Rectal smooth muscle tissue (tissue), 1 donor: ENCODE results near the gene POLR2A.
"Not testable (repeated sequence)": the region's sequence is repeated elsewhere in the genome, so short reads cannot be mapped to it uniquely, and the experiment has no call there.

Experiments used
- H3K27ac ChIP-seq: one replicate; pipeline ENCODE4 v1.7.0; 2013; ENCODE audit warnings: low read depth, low read length, inconsistent platforms
- H3K27me3 ChIP-seq: one replicate; pipeline ENCODE4 v1.7.0; 2013; ENCODE audit warnings: low read length; ENCODE audit not compliant: control insufficient read depth, insufficient read depth
- H3K36me3 ChIP-seq: one replicate; pipeline ENCODE4 v1.7.0; 2013; ENCODE audit warnings: low read length; ENCODE audit not compliant: control insufficient read depth, insufficient read depth
- H3K4me1 ChIP-seq: one replicate; pipeline ENCODE4 v1.7.0; 2013; ENCODE audit warnings: low read length; ENCODE audit not compliant: control insufficient read depth, insufficient read depth
- H3K4me3 ChIP-seq: one replicate; pipeline ENCODE4 v1.7.0; 2013; ENCODE audit warnings: low read length
- H3K9ac ChIP-seq: one replicate; pipeline ENCODE4 v1.7.0; 2013; ENCODE audit warnings: low read length

Gene POLR2A

GRCh38 chr17:7476951-7477350, 7.2 kb upstream of the POLR2A start:
- no peak overlapping the region for H3K9ac ChIP-seq
- peaks cover 21% of the 10 kb centered on the region for H3K4me1 ChIP-seq
- H3K27me3 ChIP-seq = no peaks in the 10 kb centered on the region
- peak overlapping the region; percentile 88 for H3K4me3 ChIP-seq
- peak overlapping the region; percentile 99 for H3K27ac ChIP-seq
- no peaks in the 10 kb centered on the region for H3K36me3 ChIP-seq

DNA sequence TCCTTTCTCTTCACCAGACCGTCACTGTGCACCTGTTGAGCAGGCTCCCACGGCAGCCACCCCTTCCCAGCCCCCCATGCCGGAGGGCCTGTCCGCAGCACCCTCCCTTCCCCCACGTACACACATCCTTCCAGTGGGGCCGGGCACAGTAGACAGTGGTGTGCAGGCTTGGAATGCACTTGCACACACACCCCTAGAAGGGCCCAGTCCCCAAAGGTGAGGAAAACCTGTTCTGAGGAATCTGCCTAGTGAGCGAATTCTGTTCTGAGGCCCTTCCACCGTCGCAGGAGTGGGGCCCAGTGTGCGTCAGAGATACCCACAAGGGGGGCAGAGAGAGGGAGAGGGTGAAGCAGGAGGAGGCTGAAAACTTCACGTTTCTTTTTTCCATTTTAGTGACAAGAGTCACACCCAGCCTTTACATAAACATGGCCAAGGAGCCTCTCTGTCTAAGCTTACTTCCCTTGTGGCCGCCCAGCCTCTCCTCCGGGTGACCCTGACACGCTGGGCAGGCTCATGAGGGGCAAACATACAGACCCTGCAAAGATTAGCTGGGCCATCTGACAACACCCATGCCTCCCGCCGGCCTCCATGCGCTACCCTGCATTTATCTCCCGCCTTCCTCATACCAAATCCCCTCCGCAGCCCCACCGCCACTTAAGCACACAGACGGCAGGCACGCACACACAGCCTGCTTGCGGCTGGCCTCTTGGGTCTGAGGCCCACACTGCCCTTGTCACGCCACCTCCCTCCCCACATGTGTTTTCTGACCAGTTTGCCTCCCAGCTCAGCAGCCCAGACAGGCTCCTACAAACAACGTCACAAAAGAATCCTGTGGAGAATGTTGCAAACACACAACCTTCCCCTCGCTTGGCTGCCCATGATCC, 6.5 kb upstream of the POLR2A start:
- H3K27ac ChIP-seq = peak overlapping the region; percentile 99
- H3K4me3 ChIP-seq = peak overlapping the region; percentile 88
- peaks cover 21% of the 10 kb centered on the region for H3K4me1 ChIP-seq
- H3K9ac ChIP-seq = peak overlapping the region; percentile 16
- no peaks in the 10 kb centered on the region for H3K36me3 ChIP-seq
- H3K27me3 ChIP-seq = no peaks in the 10 kb centered on the region

DNA sequence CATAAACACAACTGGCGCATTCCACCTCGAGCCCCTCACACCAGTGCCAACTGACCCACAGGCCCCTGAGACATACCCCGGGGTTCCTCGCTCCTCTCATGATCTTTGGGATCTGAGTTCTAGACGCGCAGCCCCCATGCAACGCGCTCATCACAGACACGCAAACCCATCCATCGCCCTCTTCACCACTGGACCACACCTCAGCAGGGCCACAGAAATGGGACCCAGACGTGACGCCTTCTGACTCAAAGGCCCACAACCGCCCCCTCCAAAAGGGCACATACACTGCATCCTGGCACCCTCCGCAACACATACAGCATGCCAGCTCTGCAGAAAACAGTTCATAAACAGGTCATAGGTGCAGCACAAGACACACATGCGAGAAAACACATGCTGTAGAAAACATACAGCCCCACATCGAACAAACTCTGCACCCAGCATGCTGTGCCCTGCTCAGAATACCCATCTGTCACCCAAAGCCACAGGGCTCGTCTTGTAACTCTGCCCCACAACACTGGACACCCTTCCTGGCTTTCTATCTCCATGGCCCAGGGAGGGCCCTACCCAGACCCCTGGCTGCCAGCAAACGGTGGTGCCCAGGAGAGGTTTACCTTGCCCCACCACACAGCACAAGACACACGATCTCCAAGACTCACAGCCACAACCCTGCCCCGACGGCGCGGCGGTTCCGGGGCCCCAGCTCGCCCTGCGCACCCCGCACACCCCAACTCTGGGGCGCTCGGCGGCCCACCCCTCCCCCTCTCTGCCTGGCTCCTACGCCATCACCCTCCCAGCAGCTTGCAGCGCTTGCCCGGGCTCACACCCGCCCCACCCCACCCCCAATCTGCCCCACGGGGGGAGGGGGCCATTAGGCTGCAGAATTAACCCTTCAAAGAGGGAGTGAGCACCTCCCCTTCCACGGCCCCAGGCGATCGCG, 5.6 kb upstream of the POLR2A start:
- no peaks in the 10 kb centered on the region for H3K36me3 ChIP-seq
- H3K4me3 ChIP-seq = peak overlapping the region; percentile 88
- peak overlapping the region; percentile 85 for H3K9ac ChIP-seq
- H3K4me1 ChIP-seq = peaks cover 25% of the 10 kb centered on the region
- no peaks in the 10 kb centered on the region for H3K27me3 ChIP-seq
- peak overlapping the region; percentile 99 for H3K27ac ChIP-seq

DNA sequence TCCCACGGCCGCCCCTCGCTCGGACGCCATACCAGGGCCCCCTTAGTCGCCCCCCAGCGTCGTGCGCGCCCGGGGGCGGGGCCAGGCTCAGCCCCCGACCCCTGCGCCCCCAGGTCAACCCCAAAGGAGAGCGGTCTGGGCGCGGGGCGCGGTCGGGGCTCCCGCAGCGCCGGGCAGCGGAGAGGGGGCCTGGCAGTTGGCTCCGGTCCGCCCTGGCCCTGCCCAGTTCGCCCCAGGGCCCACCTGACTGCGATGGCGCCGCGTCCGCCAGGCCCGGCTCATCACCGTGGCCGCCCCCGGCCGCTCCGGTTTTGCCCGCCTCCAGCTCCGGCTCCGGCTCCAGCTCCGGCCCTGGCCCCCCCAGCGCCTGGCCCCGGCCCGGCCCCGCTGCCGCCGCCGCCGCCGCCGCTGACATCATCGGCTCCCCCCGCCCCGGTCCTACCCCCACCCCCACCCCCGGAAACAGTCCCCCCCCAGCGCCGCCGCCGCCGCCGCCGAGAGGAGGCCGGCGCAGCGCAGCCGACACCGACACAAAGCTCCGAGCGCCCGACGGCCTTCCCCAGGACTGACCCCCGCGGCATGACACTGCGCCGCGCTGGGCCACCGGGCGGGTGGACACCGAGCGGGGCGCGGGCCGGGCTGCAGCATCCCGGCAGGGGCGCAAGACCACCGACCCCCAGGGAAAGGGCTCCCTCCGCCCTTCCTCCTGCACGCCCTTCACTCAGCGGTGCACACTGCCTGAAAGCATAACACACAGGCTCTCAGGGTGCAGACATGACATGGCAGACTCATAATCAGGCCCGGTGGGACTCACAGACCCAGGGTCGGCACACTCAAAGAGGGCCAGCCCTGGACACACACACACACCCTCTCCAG, 4.7 kb upstream of the POLR2A start, which contains the start of gene ZBTB4:
Gene ZBTB4 (minus strand): TSS at position 419 of the 876 bp plus-strand sequence. CDS start 12,830 bp downstream, outside the sequence.
- peak within 1 kb of the TSS; percentile 99 for H3K27ac ChIP-seq
- H3K4me3 ChIP-seq = peak within 1 kb of the TSS; percentile 88
- H3K4me1 ChIP-seq = peaks cover 25% of the 10 kb centered on the region
- no peaks in the 10 kb centered on the region for H3K27me3 ChIP-seq
- H3K9ac ChIP-seq = peak within 1 kb of the TSS; percentile 99
- H3K36me3 ChIP-seq = no peaks in the 10 kb centered on the region

DNA sequence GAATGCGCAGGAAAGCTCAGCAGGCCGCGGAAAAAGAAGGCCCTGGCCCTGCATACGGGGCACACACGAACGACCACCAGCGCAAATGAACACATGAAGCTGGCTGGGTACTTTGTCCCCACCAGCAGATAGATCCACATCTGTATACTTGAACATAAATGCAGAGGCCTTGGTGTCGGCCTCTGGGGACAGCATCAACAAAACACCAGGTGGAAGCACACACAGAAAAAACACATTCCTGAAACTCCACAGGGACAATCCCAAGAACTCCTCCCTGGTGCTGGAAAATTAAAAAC, 4.1 kb upstream of the POLR2A start:
- peak overlapping the region; percentile 79 for H3K4me3 ChIP-seq
- H3K27me3 ChIP-seq = no peaks in the 10 kb centered on the region
- H3K36me3 ChIP-seq = no peaks in the 10 kb centered on the region
- H3K27ac ChIP-seq = peak overlapping the region; percentile 97
- peak overlapping the region; percentile 99 for H3K9ac ChIP-seq
- H3K4me1 ChIP-seq = peaks cover 25% of the 10 kb centered on the region

- not testable (repeated sequence) for H3K4me3 ChIP-seq, H3K36me3 ChIP-seq, H3K9ac ChIP-seq, H3K27me3 ChIP-seq
- Histone ChIP-seq H3K27ac (peak within 1 kb of the TSS; percentile 97), H3K4me1 (peaks cover 29% of the 10 kb centered on the region)
Measured at GRCh38 chr17:7481275-7481674, 2.9 kb upstream of the POLR2A start, which contains the start of gene SLC35G6. TSS of gene SLC35G6 (plus strand) at chr17:7481446. CDS start at chr17:7481517, 71 bp downstream.

DNA sequence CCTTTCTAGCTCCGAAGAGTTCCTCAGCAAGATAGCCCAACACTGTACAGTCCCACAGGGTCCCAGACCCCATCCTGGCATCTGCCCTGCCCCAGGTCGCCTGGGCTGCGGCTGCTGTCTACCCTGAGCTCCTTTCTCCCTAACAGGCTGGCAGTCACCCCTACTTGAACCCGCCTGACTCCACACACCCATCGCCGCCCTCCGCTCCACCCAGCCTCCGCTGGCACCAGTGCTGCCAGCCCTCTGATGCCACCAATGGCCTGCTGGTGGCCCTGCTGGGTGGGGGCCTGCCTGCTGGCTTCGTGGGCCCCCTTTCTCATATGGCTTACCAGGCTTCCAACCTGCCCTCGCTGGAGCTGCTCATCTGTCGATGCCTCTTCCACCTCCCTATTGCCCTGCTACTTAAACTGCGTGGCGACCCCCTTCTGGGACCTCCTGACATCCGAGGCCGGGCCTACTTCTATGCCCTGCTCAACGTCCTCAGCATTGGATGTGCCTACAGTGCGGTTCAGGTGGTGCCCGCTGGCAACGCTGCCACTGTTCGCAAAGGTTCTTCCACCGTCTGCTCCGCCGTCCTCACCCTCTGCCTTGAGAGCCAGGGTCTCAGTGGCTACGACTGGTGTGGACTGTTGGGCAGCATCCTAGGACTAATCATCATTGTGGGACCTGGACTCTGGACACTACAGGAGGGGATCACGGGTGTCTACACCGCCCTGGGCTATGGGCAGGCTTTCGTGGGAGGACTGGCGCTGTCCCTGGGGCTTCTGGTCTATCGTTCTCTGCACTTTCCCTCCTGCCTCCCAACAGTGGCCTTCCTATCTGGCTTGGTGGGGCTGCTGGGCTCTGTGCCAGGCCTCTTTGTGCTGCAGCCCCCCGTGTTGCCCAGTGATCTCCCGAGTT, 2.1 kb upstream of the POLR2A start:
- H3K4me3 ChIP-seq, H3K36me3 ChIP-seq, H3K9ac ChIP-seq, H3K27me3 ChIP-seq: not testable (repeated sequence)
- H3K27ac ChIP-seq = peak overlapping the region; percentile 100
- peaks cover 24% of the 10 kb centered on the region for H3K4me1 ChIP-seq

DNA sequence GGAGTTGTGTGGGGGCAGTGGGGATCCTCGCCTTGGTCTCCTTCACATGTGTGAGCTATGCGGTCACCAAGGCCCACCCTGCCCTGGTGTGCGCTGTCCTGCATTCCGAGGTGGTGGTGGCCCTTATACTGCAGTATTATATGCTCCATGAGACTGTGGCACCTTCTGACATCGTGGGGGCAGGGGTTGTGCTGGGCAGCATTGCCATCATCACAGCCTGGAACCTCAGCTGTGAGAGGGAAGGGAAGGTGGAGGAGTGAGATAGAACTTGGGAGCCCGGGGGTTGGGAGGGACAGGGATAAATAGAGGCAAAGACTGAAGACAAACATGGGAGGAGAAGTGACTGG, 1.5 kb upstream of the POLR2A start:
- peak overlapping the region; percentile 100 for H3K27ac ChIP-seq
- H3K27me3 ChIP-seq, H3K9ac ChIP-seq, H3K36me3 ChIP-seq: not testable (repeated sequence)
- H3K4me3 ChIP-seq = peak overlapping the region; percentile 90
- peaks cover 23% of the 10 kb centered on the region for H3K4me1 ChIP-seq

- Histone ChIP-seq H3K4me3 (peak overlapping the region; percentile 90), H3K9ac (peak overlapping the region; percentile 100)
Measured at GRCh38 chr17:7483255-7484066, 705 bp upstream of the POLR2A start.

DNA sequence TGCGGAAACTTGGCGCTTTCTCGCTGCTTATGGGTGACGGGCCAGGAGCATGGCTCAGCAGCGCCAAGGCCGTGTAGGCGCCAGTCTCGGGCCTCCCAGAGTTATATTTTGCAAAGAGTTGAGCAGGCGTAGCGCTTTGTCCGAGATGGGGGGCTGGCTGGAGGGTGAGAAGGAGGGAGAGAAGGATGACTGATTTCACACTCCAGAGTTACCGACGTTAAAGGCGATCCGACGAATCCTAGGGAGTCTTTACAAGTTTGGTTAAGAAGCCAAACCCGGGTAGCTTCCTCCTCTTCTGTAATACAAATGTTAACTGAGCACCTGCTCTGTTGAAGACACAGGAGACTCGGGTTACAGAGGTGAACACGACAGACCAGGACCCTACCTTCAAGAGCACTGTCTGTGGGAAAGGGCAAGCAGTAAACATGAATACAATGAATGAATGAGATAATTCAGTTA, 782 bp downstream of the POLR2A start:
- Histone ChIP-seq H3K4me3 (peak overlapping the region; percentile 84), H3K27me3 (no peaks in the 10 kb centered on the region), H3K9ac (peak overlapping the region; percentile 34), H3K4me1 (peaks cover 25% of the 10 kb centered on the region), H3K36me3 (no peaks in the 10 kb centered on the region), H3K27ac (peak overlapping the region; percentile 100)

More at GRCh38 chr17:7483255-7484066, 705 bp upstream of the POLR2A start:
- peak overlapping the region; percentile 100 for H3K27ac ChIP-seq
- no peaks in the 10 kb centered on the region for H3K27me3 ChIP-seq
- no peaks in the 10 kb centered on the region for H3K36me3 ChIP-seq
- peaks cover 23% of the 10 kb centered on the region for H3K4me1 ChIP-seq
